ENCODE results near the gene HOXB3.
A peak's percentile ranks its signal among the peaks of the same experiment; 100 is the strongest.

DNA sequence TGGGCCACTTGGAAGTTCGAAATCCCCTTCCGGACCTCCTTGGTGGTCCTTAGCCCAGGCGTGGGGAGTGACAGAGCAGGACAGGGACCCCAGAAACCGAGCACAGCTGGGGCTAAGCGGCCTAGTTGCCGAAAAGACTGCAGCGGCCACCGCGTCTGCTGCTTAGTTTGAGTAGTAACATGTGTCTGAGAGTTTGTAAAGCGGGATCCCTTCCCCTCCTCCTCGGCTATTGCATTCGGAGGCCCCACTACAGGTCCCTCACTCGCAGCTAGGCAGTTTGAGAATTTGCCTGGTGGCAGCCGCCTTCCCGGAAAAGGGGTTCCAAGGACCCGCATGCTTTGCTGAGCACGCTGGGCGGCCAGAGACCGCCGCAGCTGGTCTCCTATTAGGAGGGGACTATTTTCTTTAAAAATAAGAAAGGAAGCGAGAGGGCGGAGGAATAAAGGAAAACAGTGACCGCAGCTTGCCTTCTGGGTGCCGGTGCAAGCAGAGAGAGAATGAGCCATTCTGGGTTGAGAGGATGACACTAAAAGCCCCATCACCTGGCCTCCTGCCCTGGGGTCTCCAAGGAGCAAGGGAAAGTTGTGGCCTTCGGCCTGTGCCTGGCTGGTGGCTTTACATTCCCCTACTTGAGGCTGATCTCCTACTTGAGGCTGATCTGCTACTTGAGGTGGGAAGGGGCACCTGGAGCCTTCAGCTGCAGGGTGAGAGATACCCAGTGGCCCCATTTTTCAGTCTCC, 4.7 kb upstream of the HOXB3 start:
- 0 out of 2 replicates have a peak, but pooled peaks have one; percentile 4 for TF ChIP-seq ZBTB11 (tag by site-specific recombination; conservative IDR thresholded peaks at IDR 0.05; ENCODE audit: low read depth)
- no peak for TF ChIP-seq CTCF (tag by site-specific recombination; IDR thresholded peaks at IDR 0.05)
- TF ChIP-seq ZBTB49 (tag by site-specific recombination; IDR thresholded peaks at IDR 0.05; ENCODE audit: low read depth): no peak
- no peak for TF ChIP-seq ZNF510 (tag by site-specific recombination; IDR thresholded peaks at IDR 0.05; ENCODE audit: insufficient replicate concordance)
- TF ChIP-seq ZNF670 (tag by site-specific recombination; IDR thresholded peaks at IDR 0.05; ENCODE audit: low read depth): no peak
- TF ChIP-seq ZNF274 (IDR thresholded peaks at IDR 0.05; ENCODE audit: low read length): no peak
- no peak for TF ChIP-seq ZNF274 (tag by site-specific recombination; IDR thresholded peaks at IDR 0.05; ENCODE audit: borderline replicate concordance)
- no peak for TF ChIP-seq ZEB2 (tag by site-specific recombination; IDR thresholded peaks at IDR 0.05)
- TF ChIP-seq, protein P1, sequence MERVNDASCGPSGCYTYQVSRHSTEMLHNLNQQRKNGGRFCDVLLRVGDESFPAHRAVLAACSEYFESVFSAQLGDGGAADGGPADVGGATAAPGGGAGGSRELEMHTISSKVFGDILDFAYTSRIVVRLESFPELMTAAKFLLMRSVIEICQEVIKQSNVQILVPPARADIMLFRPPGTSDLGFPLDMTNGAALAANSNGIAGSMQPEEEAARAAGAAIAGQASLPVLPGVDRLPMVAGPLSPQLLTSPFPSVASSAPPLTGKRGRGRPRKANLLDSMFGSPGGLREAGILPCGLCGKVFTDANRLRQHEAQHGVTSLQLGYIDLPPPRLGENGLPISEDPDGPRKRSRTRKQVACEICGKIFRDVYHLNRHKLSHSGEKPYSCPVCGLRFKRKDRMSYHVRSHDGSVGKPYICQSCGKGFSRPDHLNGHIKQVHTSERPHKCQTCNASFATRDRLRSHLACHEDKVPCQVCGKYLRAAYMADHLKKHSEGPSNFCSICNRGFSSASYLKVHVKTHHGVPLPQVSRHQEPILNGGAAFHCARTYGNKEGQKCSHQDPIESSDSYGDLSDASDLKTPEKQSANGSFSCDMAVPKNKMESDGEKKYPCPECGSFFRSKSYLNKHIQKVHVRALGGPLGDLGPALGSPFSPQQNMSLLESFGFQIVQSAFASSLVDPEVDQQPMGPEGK (tag by site-specific recombination; IDR thresholded peaks at IDR 0.05): no peak

All from HEK293 (cell line).